ENCODE data around the gene ASPRV1.

ASPRV1 gene

GRCh38 chr2:69934614-69934908 lies 26.9 kb downstream of the ASPRV1 start:
- H3K27ac ChIP-seq, result no peak overlapping the region
- H3K4me3 ChIP-seq (ENCODE audit: low read depth, low read length), result no peak overlapping the region
- no peaks in the 10 kb centered on the region for H3K27me3 ChIP-seq (ENCODE audit: insufficient read depth, low read depth, severe bottlenecking)
- TF ChIP-seq CTCF (IDR thresholded peaks at IDR 0.05; ENCODE audit: low read depth, low read length), result no peak
- no peak for DNase-seq
- peaks cover 41% of the 10 kb centered on the region for H3K36me3 ChIP-seq
- H3K9me3 ChIP-seq (ENCODE audit: severe bottlenecking), result no peaks in the 10 kb centered on the region

DNA sequence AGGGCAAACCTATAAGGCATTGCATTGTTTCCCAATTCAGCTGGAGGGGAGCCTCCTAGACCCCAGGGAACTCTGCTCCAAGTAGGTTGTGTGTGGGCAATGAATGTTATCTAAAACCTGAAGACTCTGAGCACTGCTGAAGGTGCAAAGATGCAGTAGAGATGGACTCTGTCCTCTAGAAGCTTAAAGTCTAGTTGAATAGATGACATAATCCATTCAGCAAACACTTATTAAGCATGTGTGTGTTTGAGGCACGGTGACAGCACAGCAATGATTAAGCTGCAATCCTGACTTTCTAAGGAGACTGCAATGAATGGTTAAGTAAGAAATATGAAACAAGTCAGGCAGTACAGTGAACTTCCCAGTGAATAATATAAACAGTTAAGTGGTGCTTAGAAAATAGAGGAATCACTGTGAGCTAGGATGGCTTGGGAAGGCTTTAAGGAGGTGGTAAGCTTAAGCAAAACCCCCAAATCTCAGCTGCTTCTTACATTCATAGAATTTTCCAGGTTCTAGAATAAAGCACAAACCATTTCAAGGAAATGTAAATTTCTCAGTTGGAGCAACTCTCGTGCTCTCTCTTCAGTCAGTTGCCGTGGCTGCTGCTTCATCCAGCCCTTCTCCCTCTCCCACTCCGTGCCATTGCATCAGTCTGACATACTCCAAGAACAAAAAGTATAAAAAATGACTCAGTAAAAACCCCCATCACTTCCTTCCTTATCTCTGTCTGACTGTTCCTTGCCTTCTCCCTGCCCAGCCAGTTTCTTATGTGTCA lies 27.4 kb downstream of the ASPRV1 start:
- H3K27ac ChIP-seq, result no peak overlapping the region
- DNase-seq, result no peak

GRCh38 chr2:69933254-69933828 lies 28.1 kb downstream of the ASPRV1 start:
- DNase-seq, result no peak
- H3K27ac ChIP-seq, result no peak overlapping the region
- peaks cover 30% of the 10 kb centered on the region for H3K36me3 ChIP-seq
- H3K9me3 ChIP-seq (ENCODE audit: severe bottlenecking), result no peaks in the 10 kb centered on the region
- no peak overlapping the region for H3K4me3 ChIP-seq (ENCODE audit: low read depth, low read length)
- no peaks in the 10 kb centered on the region for H3K27me3 ChIP-seq (ENCODE audit: insufficient read depth, low read depth, severe bottlenecking)
- no peak for TF ChIP-seq CTCF (IDR thresholded peaks at IDR 0.05; ENCODE audit: low read depth, low read length)

More for the DNA sequence above, 27.4 kb downstream of the ASPRV1 start:
- Histone ChIP-seq H3K4me3 (ENCODE audit: low read depth, low read length) (no peak overlapping the region), H3K36me3 (peaks cover 37% of the 10 kb centered on the region), H3K27me3 (ENCODE audit: insufficient read depth, low read depth, severe bottlenecking) (no peaks in the 10 kb centered on the region), H3K9me3 (ENCODE audit: severe bottlenecking) (no peaks in the 10 kb centered on the region)
- TF ChIP-seq CTCF (IDR thresholded peaks at IDR 0.05; ENCODE audit: low read depth, low read length), result no peak

GRCh38 chr2:69932596-69932922 lies 28.9 kb downstream of the ASPRV1 start:
- Histone ChIP-seq H3K4me3 (ENCODE audit: low read depth, low read length) (no peak overlapping the region), H3K27me3 (ENCODE audit: insufficient read depth, low read depth, severe bottlenecking) (no peaks in the 10 kb centered on the region), H3K27ac (no peak overlapping the region), H3K9me3 (ENCODE audit: severe bottlenecking) (no peaks in the 10 kb centered on the region), H3K36me3 (peaks cover 23% of the 10 kb centered on the region)
- no peak for DNase-seq
- TF ChIP-seq CTCF (IDR thresholded peaks at IDR 0.05; ENCODE audit: low read depth, low read length), result no peak

- no peak for DNase-seq
- no peaks in the 10 kb centered on the region for H3K9me3 ChIP-seq (ENCODE audit: severe bottlenecking)
Observed at GRCh38 chr2:69931832-69932595, 29.4 kb downstream of the ASPRV1 start.

More at GRCh38 chr2:69931832-69932595, 29.4 kb downstream of the ASPRV1 start:
- Histone ChIP-seq H3K27ac (no peak overlapping the region), H3K36me3 (peaks cover 17% of the 10 kb centered on the region), H3K27me3 (ENCODE audit: insufficient read depth, low read depth, severe bottlenecking) (no peaks in the 10 kb centered on the region), H3K4me3 (ENCODE audit: low read depth, low read length) (no peak overlapping the region)
- no peak for TF ChIP-seq CTCF (IDR thresholded peaks at IDR 0.05; ENCODE audit: low read depth, low read length)

Measured in WERI-Rb-1 (cell line).